GM21576 (cell line): ENCODE results near the gene GPR132.
"Not testable (repeated sequence)": the region's sequence is repeated elsewhere in the genome, so short reads cannot be mapped to it uniquely, and the experiment has no call there.

Experiments used
- ATAC-seq: cut with Tn5 transposase; IDR thresholded peaks from one replicate; pipeline ENCODE4 v1.9.1; 2021; ENCODE audit warnings: mild to moderate bottlenecking, moderate library complexity; ENCODE audit not compliant: unreplicated experiment

GPR132 gene

DNA sequence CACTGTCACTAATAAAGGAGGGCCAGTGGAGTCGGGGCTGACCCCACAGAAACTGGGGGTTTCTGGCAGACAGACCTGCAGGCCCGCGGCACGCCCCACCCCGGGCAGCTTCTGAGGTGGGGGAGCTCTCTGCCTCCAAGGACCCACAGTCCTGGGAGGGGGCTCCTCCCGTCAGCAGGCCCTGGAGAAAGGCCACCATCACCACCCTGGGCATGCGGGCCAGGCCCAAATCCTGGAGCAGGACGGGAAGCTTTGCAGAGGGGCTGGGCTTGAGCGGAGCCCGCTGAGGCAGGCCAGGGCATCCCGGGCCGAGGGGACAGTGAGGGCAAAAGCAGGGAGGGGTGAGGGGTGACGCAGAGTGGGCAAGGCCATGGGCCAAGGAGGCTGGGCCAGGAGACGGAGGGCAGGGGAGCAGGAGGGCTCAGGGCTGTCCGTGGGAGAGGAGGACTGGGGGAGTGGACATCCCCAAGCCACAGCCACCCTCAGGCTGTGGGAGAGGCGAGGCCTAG lies 11.1 kb upstream of the GPR132 start:
- ATAC-seq, result no peak

DNA sequence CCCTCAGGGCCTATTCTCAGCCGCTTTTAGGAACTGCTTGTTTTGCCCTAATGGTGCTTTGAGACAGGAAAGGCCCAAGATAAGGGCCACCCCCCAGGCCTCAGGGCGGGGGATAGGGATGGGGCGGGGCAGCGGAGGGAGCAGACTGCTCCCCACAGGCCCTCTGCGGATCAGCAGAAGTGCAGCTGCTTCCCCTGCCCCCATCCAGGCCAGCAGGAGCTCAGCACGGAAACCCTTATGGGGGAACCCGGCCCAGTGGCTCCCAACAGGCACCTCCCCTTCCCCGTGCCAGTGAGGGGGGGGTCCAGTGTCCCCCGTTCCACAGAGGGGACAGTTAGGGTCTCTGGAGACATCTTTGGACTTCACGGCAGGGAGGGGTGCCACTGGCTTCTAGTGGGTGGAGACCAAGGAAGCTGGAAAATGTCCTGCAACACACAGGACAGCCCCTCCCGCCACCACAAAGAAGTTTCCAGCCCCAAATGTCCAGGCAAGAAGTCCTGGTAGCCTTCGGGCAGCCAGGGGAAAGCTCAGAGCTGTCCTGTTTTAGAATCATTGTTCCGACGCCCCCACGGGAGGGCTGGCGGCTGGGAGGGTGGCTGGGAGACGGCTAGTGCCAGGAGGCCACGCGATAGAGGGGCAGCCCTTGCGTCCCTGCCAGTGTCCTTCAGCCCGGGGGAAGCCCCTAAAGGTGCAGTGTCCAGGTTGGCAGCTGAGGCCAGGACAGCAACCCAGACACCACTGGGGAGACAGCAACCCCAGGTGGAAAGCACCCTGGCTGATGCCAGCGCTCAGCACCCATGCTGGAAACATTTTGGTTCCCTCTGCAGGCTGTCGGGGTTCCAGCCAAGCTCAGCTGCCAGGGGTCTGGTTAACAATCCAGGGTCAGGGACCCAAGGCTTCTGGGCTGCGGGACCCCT lies 10.4 kb upstream of the GPR132 start:
- peak; percentile 49 for ATAC-seq

DNA sequence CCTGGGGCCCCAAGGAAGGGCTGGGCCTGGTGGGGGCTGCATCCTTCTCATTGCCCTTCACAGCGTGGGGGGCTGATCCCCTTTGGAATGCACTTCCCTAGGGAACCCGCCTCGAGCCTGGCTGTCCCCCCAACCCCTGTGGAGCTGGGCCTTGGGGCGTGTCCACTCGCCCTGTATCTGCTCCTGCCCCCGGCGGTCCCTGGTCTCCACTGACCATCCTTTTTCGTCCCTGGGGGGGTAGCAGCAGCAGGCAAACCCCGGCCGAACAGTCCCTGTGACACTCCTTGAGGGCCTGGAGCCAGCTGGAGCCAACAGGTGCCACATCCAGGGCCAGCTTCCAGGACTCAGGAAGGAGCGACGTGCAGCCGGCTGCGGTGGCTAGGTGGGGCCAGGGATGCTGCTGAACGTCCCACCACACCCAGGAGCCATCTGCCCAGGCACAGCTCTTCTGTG lies 9.4 kb upstream of the GPR132 start:
- no peak for ATAC-seq

GRCh38 chr14:105073720-105074600 lies 8.7 kb upstream of the GPR132 start:
- ATAC-seq, result no peak

DNA sequence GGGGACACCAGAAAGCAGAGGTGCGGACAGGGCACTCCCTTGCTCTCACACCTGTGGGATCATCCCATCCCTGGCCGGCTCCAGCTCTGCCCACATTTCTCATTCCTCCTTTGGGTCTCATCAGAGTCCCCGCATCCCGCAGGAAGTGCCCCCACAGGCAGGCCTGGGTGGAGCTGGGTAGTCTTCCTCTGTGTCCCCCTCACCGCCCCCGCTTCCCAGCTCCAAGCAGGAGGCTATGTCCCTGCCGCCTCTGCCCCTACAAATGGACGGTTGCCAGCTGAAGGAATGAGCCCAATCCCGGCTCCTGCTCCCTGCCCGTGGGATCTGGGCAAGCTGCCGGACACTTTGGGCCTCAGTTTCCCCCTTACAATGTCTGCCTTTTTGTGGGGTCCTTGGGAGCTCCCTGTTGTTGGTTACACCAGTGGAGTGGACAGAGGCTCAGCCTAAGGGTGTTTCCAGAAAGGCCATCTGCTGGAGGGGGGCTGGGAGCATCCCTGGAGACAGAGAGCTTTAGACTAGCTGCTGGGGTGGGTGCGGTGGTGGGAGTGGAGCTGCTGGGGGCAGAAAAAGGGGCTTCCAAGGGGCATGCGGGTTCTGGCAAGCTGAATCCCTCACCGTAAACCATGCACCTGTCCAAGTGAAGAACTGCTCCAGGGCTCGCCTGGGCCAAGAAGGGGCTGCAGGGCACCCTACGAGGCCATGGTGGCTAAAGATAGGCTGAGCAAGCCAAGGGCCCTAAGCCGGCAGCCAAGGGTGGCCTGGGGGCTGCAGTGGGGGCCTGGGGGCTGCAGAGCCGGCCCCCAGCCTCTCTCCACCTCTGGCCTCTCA lies 7.9 kb upstream of the GPR132 start:
- ATAC-seq, result no peak

- no peak for ATAC-seq
These were observed 7.2 kb upstream of the GPR132 start for GRCh38 chr14:105072381-105072861.

GRCh38 chr14:105071942-105072341 lies 6.7 kb upstream of the GPR132 start:
- ATAC-seq, result no peak

DNA sequence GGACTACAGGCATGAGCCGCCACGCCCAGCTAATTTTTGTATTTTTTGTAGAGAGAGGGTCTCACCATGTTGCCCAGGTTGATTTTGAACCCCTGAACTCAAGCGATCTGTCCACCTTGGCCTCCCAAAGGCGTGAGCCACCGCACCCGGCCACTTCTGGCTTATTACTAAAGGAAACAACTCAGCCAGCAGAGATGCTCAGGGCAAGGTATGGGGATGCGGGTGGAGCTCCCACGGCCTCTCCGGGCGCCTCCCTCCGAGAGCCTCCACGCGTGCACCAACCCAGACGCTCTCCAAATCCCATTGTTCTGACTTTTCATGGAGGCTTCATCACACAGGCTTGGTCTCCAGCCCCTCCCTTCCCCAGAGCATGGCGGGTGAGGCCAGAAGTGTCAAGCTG lies 6.1 kb upstream of the GPR132 start:
- no peak for ATAC-seq

DNA sequence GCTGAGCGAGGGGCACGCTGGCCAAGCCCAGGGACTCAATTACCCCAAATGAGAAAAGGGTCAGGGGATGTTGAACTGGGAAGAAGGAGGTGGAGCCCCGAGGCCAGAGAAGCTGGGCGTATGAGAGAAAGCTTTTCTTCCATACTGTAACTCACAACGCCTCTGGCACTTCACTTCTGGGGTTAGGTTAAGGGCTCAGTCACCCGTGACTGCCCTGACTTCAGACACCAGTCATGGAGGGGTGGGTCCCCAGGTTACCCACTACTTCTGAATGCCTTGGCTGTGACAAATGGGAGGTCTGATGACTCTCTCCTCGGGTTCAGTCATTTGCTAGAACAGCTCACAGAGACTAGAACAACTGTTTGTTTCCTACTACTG lies 5.5 kb upstream of the GPR132 start:
- no peak for ATAC-seq

GRCh38 chr14:105069871-105070759 lies 4.9 kb upstream of the GPR132 start:
- peak; percentile 25 for ATAC-seq

DNA sequence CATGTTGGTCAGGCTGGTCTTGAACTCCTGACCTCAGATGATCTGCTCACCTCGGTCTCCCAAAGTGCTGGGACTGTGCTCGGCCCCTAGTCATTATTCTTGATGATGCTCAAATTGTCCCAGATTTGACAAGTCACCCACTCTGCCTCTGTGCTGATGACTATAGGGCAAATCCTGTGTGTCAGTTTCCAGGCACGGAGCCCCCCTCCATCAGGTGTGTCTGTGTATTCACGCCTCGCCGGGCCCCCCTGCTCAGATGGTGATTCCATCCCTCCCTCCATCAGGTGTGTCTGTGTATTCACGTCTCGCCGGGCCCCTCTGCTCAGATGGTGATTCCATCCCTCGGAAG lies 4.3 kb upstream of the GPR132 start:
- no peak for ATAC-seq

DNA sequence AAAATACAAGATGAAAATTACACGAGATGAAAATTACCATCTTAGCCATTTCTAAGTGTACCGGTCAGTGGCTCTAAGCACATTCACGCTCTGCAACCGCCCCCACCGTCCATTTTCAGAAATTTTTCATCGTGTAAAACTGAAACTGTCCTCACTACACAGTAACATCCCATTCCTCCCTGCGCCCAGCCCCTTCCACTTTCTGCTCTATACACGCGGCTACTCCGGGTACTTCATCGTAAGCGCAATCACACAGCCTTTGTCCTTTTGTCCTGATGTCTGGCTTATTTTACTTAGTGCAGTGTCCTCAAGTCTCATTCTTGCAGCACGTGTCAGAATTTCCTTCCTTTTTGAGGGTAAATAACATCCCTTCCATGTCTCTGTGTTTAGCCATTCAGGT lies 3.6 kb upstream of the GPR132 start:
- no peak for ATAC-seq

DNA sequence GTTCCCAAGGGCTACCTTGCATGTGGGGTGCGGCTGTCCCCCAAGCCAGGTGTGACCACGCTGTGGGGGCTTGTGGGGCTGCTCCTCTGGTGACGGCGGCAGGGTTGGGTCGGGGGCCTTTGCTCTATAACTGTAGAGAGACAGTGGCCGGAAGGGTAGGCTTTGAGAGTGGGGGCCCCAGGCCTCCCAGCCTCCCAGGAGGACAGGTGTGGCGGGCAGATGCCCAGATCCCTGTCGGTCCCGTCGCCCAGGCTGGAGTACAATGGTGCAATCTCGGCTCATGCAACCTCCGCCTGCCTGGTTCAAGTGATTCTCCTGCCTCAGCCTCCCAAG lies 2.7 kb upstream of the GPR132 start:
- no peak for ATAC-seq

GRCh38 chr14:105067140-105067968 lies 2.1 kb upstream of the GPR132 start:
- no peak for ATAC-seq

DNA sequence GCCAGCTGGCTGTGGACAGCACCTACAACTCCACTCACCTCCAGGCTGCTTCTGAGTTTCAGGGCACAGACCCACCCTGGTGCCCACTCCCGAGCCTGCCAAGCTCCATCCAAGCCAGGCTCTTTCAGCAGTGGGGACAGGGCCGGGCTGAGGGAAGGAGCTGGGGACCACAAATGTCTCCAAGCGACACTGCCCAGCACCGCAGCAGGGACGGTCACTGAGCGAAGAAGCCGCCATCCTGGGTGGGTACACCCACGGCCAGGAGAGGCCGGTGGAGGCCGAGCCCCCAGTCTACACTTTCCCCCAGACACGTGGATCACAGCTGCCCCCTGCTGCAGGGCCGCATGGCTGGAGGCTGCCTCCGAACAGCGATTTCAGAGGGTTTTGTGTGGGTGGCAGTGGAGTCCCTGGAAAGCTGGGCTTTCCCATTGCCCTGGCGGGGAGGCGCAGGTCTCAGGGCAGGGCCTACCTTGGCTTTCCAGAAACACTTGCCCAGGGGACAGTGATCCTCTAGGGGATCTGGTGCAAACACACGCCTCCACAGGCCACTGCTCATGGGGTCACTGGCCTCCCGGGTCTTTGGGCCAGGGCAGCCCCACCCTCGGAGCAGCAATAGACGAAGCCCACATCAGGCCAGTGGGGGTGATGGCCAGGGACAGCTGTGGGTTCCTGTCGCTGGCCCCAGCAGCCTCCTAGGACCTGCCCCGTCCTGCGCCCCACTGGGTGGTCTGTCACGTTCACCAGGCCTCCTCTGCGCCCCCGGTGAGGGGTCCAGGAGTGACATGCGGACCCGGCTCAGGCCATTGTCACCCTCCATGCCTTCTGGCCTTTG lies 1.2 kb upstream of the GPR132 start:
- no peak for ATAC-seq

- no peak for ATAC-seq
These were observed 498 bp downstream of the GPR132 start for GRCh38 chr14:105064721-105065143.

DNA sequence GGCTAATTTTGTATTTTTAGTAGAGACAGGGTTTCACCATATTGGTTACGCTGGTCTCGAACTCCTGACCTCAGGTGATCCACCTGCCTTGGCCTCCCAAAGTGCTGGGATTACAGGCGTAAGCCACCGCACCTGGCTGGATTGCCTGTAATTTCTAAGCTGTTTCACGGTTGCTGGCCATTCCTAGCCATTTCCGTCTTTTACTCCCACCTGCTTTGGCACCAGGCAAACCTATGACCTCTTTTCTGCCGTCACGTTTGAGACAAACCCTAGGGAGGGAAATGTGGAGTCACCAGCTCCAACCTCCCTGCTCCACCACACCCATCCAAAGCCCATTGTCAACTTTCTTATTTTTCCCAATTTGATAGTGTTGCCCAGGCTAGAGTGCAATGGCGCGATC lies 1.2 kb downstream of the GPR132 start:
- no peak for ATAC-seq

DNA sequence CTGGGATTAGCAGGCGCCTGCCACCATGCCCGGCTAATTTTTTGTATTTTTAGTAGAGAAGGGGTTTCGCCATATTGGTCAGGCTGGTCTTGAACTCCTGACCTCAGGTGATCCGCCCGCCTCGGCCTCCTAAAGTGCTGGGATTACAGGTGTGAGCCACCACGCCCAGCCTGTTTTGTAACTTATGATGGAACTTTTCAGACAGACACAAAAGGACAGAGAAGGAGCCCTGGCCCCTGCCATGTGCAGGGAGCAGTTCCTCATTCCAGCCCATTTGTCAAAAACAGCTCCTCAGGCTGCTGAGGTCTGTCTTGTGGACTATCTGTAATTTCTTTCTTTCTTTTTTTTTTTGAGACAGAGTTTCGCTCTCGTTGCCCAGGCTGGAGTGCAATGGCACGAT lies 1.7 kb downstream of the GPR132 start:
- not testable (repeated sequence) for ATAC-seq
